ENCODE measurements around the gene FAM241B. TPM values are rescaled to one million over a fixed set of nuclear protein-coding genes. Genes with fewer than 3 reads are reported as not detected.

The FAM241B gene
- total RNA-seq, 2 donors from 2014 or later: 0.66 to 1.8 TPM

- intact Hi-C loops (cut with DNase I): no loop called here
- WGBS, 2 donors: 85 to 89% methylated on average over 5 of the region's 5 CpGs
These were observed 38.7 kb downstream of the FAM241B start for GRCh38 chr10:69668721-69669120.

GRCh38 chr10:69669409-69669808, 39.4 kb downstream of the FAM241B start:
- ATAC-seq: no peak
- TF ChIP-seq POLR2A (IDR thresholded peaks at IDR 0.05): no peak
- TF ChIP-seq CTCF (IDR thresholded peaks at IDR 0.05): no peak
- Histone ChIP-seq H3K4me1 (peaks cover 18% of the 10 kb centered on the region), H3K27me3 (no peaks in the 10 kb centered on the region), H3K36me3 (replicated peaks in 1 of 2; ENCODE audit: insufficient read depth in 1 of 2, low read depth in 2 of 2) (no peaks in the 10 kb centered on the region), H3K9me3 (no peaks in the 10 kb centered on the region), H3K4me3 (no peak overlapping the region), H3K27ac (no peak overlapping the region)
- intact Hi-C loops (cut with DNase I): no loop called here
- DNase-seq: no peak
- WGBS, 2 donors: 76 to 84% methylated on average over 4 of the region's 4 CpGs

More at GRCh38 chr10:69668721-69669120, 38.7 kb downstream of the FAM241B start:
- H3K27ac ChIP-seq: no peak overlapping the region
- H3K4me1 ChIP-seq: peaks cover 18% of the 10 kb centered on the region
- DNase-seq: no peak
- no peaks in the 10 kb centered on the region for H3K36me3 ChIP-seq (replicated peaks in 1 of 2; ENCODE audit: insufficient read depth in 1 of 2, low read depth in 2 of 2)
- no peak for ATAC-seq
- no peaks in the 10 kb centered on the region for H3K9me3 ChIP-seq
- TF ChIP-seq POLR2A (IDR thresholded peaks at IDR 0.05): no peak
- TF ChIP-seq CTCF (IDR thresholded peaks at IDR 0.05): no peak
- no peaks in the 10 kb centered on the region for H3K27me3 ChIP-seq
- H3K4me3 ChIP-seq: no peak overlapping the region

GRCh38 chr10:69673521-69673920, 43.5 kb downstream of the FAM241B start:
- 78 to 91% methylated on average over 3 of the region's 3 CpGs for WGBS, 2 donors
- TF ChIP-seq POLR2A (IDR thresholded peaks at IDR 0.05) (no peak), CTCF (IDR thresholded peaks at IDR 0.05) (no peak)
- Histone ChIP-seq H3K36me3 (replicated peaks in 1 of 2; ENCODE audit: insufficient read depth in 1 of 2, low read depth in 2 of 2) (no peaks in the 10 kb centered on the region), H3K9me3 (no peaks in the 10 kb centered on the region), H3K27me3 (no peaks in the 10 kb centered on the region), H3K27ac (no peak overlapping the region), H3K4me1 (no peaks in the 10 kb centered on the region), H3K4me3 (no peak overlapping the region)
- DNase-seq: no peak
- intact Hi-C loops (cut with DNase I): no loop called here
- no peak for ATAC-seq

GRCh38 chr10:69674786-69675185, 44.7 kb downstream of the FAM241B start:
- Histone ChIP-seq H3K4me3 (no peak overlapping the region), H3K4me1 (no peaks in the 10 kb centered on the region), H3K36me3 (replicated peaks in 1 of 2; ENCODE audit: insufficient read depth in 1 of 2, low read depth in 2 of 2) (no peaks in the 10 kb centered on the region), H3K27me3 (no peaks in the 10 kb centered on the region), H3K9me3 (no peaks in the 10 kb centered on the region), H3K27ac (no peak overlapping the region)
- DNase-seq (no peak), ATAC-seq (no peak)
- TF ChIP-seq POLR2A (IDR thresholded peaks at IDR 0.05): no peak
- TF ChIP-seq CTCF (IDR thresholded peaks at IDR 0.05): no peak
- intact Hi-C loops (cut with DNase I): no loop called here
- 76 to 83% methylated on average over 2 of the region's 2 CpGs for WGBS, 2 donors

GRCh38 chr10:69676301-69676700, 46.3 kb downstream of the FAM241B start:
- H3K36me3 ChIP-seq (replicated peaks in 1 of 2; ENCODE audit: insufficient read depth in 1 of 2, low read depth in 2 of 2): no peaks in the 10 kb centered on the region
- H3K9me3 ChIP-seq: no peaks in the 10 kb centered on the region
- no peak overlapping the region for H3K4me3 ChIP-seq
- intact Hi-C loops (cut with DNase I): no loop called here
- no peaks in the 10 kb centered on the region for H3K4me1 ChIP-seq
- H3K27me3 ChIP-seq: no peaks in the 10 kb centered on the region
- H3K27ac ChIP-seq: no peak overlapping the region
- no peak for TF ChIP-seq CTCF (IDR thresholded peaks at IDR 0.05)
- no peak for TF ChIP-seq POLR2A (IDR thresholded peaks at IDR 0.05)
- 97 to 98% methylated on average over 4 of the region's 4 CpGs for WGBS, 2 donors
- DNase-seq: no peak
- no peak for ATAC-seq

Measured in body of pancreas (tissue), 4 donors.